IMR-90 (cell line): ENCODE results near the gene SMARCD2. TPM values are rescaled to one million over a fixed set of nuclear protein-coding genes. Genes with fewer than 3 reads are reported as not detected.
"Not testable (repeated sequence)": the region's sequence is repeated elsewhere in the genome, so short reads cannot be mapped to it uniquely, and the experiment has no call there.

ENCODE experiments used
- ATAC-seq: fragments of 200-7000 bp; cut with Tn5 transposase; 2 replicates; pipeline ENCODE4 v1.9.1; 2020; ENCODE audit warnings: low read depth, mild to moderate bottlenecking, moderate library complexity
- BruUV-seq: library from RNA; stranded (reverse); fragments of 400-500 nt; replicated peaks from 2 replicates; lab custom pipeline; 2021; lab: Mats Ljungman, UMichigan
- CTCF ChIA-PET: fragments of 300-600 bp; formaldehyde crosslinking; extraction: SDS; loops from one replicate; lab custom pipeline; 2021; ENCODE audit warnings: antibody characterized with exemption; lab: Yijun Ruan, JAX
- POLR2A ChIA-PET: fragments of 300-600 bp; sonication (Branson Sonifier 250); formaldehyde crosslinking; loops from one replicate; lab custom pipeline; 2022; ENCODE audit warnings: antibody characterized with exemption; ENCODE audit not compliant: unreplicated experiment; lab: Charles Lee
- DNase-seq: peaks from one replicate; pipeline ENCODE4 v3.0.0; 2013
- H2AFZ ChIP-seq: replicated peaks from 2 replicates; pipeline ENCODE3; 2013; ENCODE audit warnings: low read length, mild to moderate bottlenecking; ENCODE audit not compliant: poor library complexity
- H2AK5ac ChIP-seq: 2 replicates; pipeline ENCODE4 v1.6.1; 2013; ENCODE audit warnings: low read depth, low read length, inconsistent platforms
- H2AK9ac ChIP-seq: replicated peaks from 2 replicates; pipeline ENCODE3; 2013; ENCODE audit warnings: mild to moderate bottlenecking, low read depth, low read length, moderate library complexity; ENCODE audit not compliant: poor library complexity
- H2BK120ac ChIP-seq: 2 replicates; pipeline ENCODE4 v1.6.1; 2013; ENCODE audit warnings: low read depth, low read length, inconsistent platforms
- H2BK15ac ChIP-seq: 3 replicates; pipeline ENCODE4 v1.6.1; 2013; ENCODE audit warnings: low read depth, low read length, inconsistent platforms
- H2BK20ac ChIP-seq: 2 replicates; pipeline ENCODE4 v1.6.1; 2013; ENCODE audit warnings: low read depth, mild to moderate bottlenecking, inconsistent platforms, low read length, moderate library complexity
- H2BK5ac ChIP-seq: 2 replicates; pipeline ENCODE4 v1.6.1; 2013; ENCODE audit warnings: mild to moderate bottlenecking, low read depth, low read length, inconsistent platforms; ENCODE audit not compliant: poor library complexity, severe bottlenecking
- H3K14ac ChIP-seq: replicated peaks from 2 replicates; pipeline ENCODE4 v1.6.1; 2013; ENCODE audit warnings: low read depth, low read length, inconsistent platforms
- H3K18ac ChIP-seq: 2 replicates; pipeline ENCODE4 v1.6.1; 2013; ENCODE audit warnings: low read depth, low read length, control low read depth
- H3K23ac ChIP-seq: 2 replicates; pipeline ENCODE4 v1.6.1; 2013; ENCODE audit warnings: low read depth, low read length, inconsistent platforms
- H3K27ac ChIP-seq: 2 replicates; pipeline ENCODE4 v1.5.1; 2013; ENCODE audit warnings: mild to moderate bottlenecking, control low read depth, low read length; ENCODE audit not compliant: insufficient read depth
- H3K27me3 ChIP-seq: 2 replicates; pipeline ENCODE4 v1.6.1; 2013; ENCODE audit warnings: low read length; ENCODE audit not compliant: control insufficient read depth, insufficient read depth
- H3K36me3 ChIP-seq: 2 replicates; pipeline ENCODE4 v1.6.1; 2013; ENCODE audit warnings: low read length, mixed read lengths; ENCODE audit not compliant: control insufficient read depth, insufficient read depth
- H3K4ac ChIP-seq: 2 replicates; pipeline ENCODE4 v1.6.1; 2013; ENCODE audit warnings: low read depth, low read length, inconsistent platforms
- H3K4me1 ChIP-seq: 2 replicates; pipeline ENCODE4 v1.6.1; 2013; ENCODE audit warnings: low read length, mixed read lengths; ENCODE audit not compliant: control insufficient read depth, insufficient read depth
- H3K4me2 ChIP-seq: 2 replicates; pipeline ENCODE4 v1.6.1; 2013; ENCODE audit warnings: low read depth, mild to moderate bottlenecking, control low read depth, low read length, moderate library complexity
- H3K4me3 ChIP-seq: 2 replicates; pipeline ENCODE4 v1.5.1; 2013; ENCODE audit warnings: low read depth, mild to moderate bottlenecking, control low read depth, low read length, moderate library complexity; ENCODE audit not compliant: insufficient read depth
- H3K56ac ChIP-seq: 2 replicates; pipeline ENCODE4 v1.6.1; 2013; ENCODE audit warnings: low read length, inconsistent platforms; ENCODE audit not compliant: insufficient read depth; ENCODE audit errors: extremely low read depth
- H3K79me1 ChIP-seq, 2 experiments: 2 replicates each; pipeline ENCODE4 v1.6.1; 2013; ENCODE audit warnings: low read length in 2 of 2, inconsistent platforms in 1 of 2, low read depth in 1 of 2
- H3K9ac ChIP-seq: 2 replicates; pipeline ENCODE4 v1.6.1; 2013; ENCODE audit warnings: low read depth, low read length, control low read depth
- H3K9me1 ChIP-seq: 2 replicates; pipeline ENCODE4 v1.6.1; 2013; ENCODE audit warnings: low read length, inconsistent platforms; ENCODE audit not compliant: insufficient read depth
- H3K9me3 ChIP-seq: 2 replicates; pipeline ENCODE4 v1.6.1; 2013; ENCODE audit warnings: low read length; ENCODE audit not compliant: control insufficient read depth, insufficient read depth
- H4K20me1 ChIP-seq: 2 replicates; pipeline ENCODE4 v1.6.1; 2013; ENCODE audit warnings: low read length, inconsistent platforms; ENCODE audit not compliant: insufficient read depth
- H4K5ac ChIP-seq: 2 replicates; pipeline ENCODE4 v1.6.1; 2013; ENCODE audit warnings: mild to moderate bottlenecking, low read depth, low read length, control low read depth
- H4K8ac ChIP-seq, 2 experiments: 2 replicates each; pipeline ENCODE4 v1.6.1; 2013; ENCODE audit warnings: low read depth in 2 of 2, low read length in 2 of 2, control low read depth in 1 of 2, inconsistent platforms in 1 of 2
- H4K91ac ChIP-seq: 2 replicates; pipeline ENCODE4 v1.6.1; 2013; ENCODE audit warnings: low read depth, low read length, inconsistent platforms; ENCODE audit not compliant: insufficient read depth
- WGBS, 2 experiments: methylation state at CpG; one replicate each; pipeline versions ENCODE4 v1.1.5 to v1.1.7; 2013; ENCODE audit warnings: missing lambda C conversion rate in 2 of 2; ENCODE audit not compliant: insufficient read length in 1 of 2; ENCODE audit errors: extremely low coverage in 2 of 2; 5-methylcytosine and 5-hydroxymethylcytosine counted together
- dilution Hi-C: fragments of 300-500 bp; cut with HindIII; formaldehyde crosslinking; loops from one replicate; pipeline ENCODE4 v1.14.3; 2018; ENCODE audit warnings: low sequenced_read_pairs; ENCODE audit not compliant: unreplicated experiment
- in situ Hi-C: fragments of 300-500 bp; cut with MboI; formaldehyde crosslinking; loops from 3 replicates; pipeline ENCODE4 v1.14.3; 2019; ENCODE audit warnings: low sequenced_read_pairs, inconsistent platforms, mixed read lengths
- intact Hi-C: fragments of 100-400 bp; cut with micrococcal nuclease; formaldehyde crosslinking; loops from 2 replicates; pipeline ENCODE4 v1.10.0; 2022
- polyA plus RNA-seq, 3 experiments: library from polyadenylated mRNA; depleted of rRNA; stranded (reverse); fragments of >200 nt; gene quantifications; 2 replicates each; pipeline ENCODE4 v1.2.3, GENCODE V29; 2012; ENCODE audit warnings: low replicate concordance in 1 of 3
- total RNA-seq: library from RNA; depleted of rRNA; stranded (reverse); fragments of >200 nt; gene quantifications from 2 replicates; pipeline ENCODE4 v1.2.3, GENCODE V29; 2012

Gene SMARCD2
- total and polyA plus RNA-seq, 2 of the 4 experiments (the other 2 are of a cell fraction) = 56.9 to 91.2 TPM

DNA sequence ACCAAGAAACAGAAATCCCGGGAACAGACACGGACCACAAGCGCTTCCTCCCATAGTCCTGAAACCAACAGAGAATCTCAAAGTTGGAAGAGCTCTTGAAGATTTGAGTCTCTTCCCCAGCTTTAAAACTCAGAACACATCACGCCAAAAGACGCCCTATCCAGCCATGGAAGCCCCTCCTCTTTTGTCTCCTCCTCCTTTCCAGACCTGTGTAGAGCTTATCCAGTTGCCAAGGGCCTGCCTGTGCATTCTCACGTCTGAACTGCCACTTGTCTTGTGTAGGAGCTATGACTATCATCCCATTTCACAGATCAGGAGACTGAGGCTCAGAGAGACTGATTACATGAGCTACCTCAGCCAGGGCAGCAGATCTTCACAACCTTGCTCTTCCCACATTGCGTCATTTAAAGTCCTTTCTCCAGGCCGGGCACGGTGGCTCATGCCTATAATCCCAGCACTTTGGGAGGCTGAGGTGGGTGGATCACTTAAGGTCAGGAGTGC lies 40.2 kb upstream of the SMARCD2 start:
- H3K9ac ChIP-seq, H3K4me3 ChIP-seq, POLR2A ChIA-PET, H3K9me3 ChIP-seq, H3K9me1 ChIP-seq, intact Hi-C loops, H2AK9ac ChIP-seq, H4K5ac ChIP-seq, H3K4me2 ChIP-seq, H3K4me1 ChIP-seq, H2AFZ ChIP-seq, H2BK120ac ChIP-seq, CTCF ChIA-PET, H3K18ac ChIP-seq, H3K23ac ChIP-seq, H4K8ac ChIP-seq, H3K79me1 ChIP-seq, dilution Hi-C loops, ATAC-seq, H3K14ac ChIP-seq, H2BK5ac ChIP-seq, DNase-seq, H2BK20ac ChIP-seq, BruUV-seq, H4K91ac ChIP-seq, H3K36me3 ChIP-seq, H3K4ac ChIP-seq, H3K56ac ChIP-seq, H2BK15ac ChIP-seq, H3K27ac ChIP-seq, H2AK5ac ChIP-seq, H4K20me1 ChIP-seq, in situ Hi-C loops: not testable (repeated sequence)
- peaks cover 23% of the 10 kb centered on the region for H3K27me3 ChIP-seq
- WGBS, 2 experiments = no CpG with 5 or more reads among the region's 9 CpGs
